PFSK-1 (cell line): ENCODE results near the gene KIF3B.

Experiments used
- FOXP2 ChIP-seq: optimal IDR thresholded peaks from 2 replicates; pipeline ENCODE3; 2011; ENCODE audit warnings: borderline replicate concordance, control low read depth, inconsistent platforms; ENCODE audit not compliant: insufficient read depth; ENCODE audit errors: extremely low read length, extremely low read depth
- POLR2AphosphoS5 ChIP-seq: IDR thresholded peaks from 2 replicates; pipeline ENCODE4 v1.6.1; 2012; ENCODE audit warnings: low read depth, mild to moderate bottlenecking, control low read depth, low read length, moderate library complexity
- SIN3A ChIP-seq: IDR thresholded peaks from 2 replicates; pipeline ENCODE4 v1.6.1; 2012; ENCODE audit warnings: mild to moderate bottlenecking, low read length, moderate library complexity, borderline replicate concordance; ENCODE audit not compliant: insufficient read depth
- TAF1 ChIP-seq: IDR thresholded peaks from 2 replicates; pipeline ENCODE4 v1.6.1; 2012; ENCODE audit warnings: low read length, control low read depth, borderline replicate concordance; ENCODE audit not compliant: insufficient read depth
- TF ChIP-seq, protein P1 (sequence below), 2 experiments: IDR thresholded peaks; 2 replicates each; pipeline versions ENCODE4 v1.6.1 to v1.8.0; 2011 to 2012; ENCODE audit warnings: low read depth in 2 of 2, low read length in 2 of 2, control low read depth in 1 of 2, inconsistent platforms in 1 of 2, mild to moderate bottlenecking in 1 of 2, moderate library complexity in 1 of 2; ENCODE audit not compliant: insufficient read depth in 1 of 2

KIF3B gene

DNA sequence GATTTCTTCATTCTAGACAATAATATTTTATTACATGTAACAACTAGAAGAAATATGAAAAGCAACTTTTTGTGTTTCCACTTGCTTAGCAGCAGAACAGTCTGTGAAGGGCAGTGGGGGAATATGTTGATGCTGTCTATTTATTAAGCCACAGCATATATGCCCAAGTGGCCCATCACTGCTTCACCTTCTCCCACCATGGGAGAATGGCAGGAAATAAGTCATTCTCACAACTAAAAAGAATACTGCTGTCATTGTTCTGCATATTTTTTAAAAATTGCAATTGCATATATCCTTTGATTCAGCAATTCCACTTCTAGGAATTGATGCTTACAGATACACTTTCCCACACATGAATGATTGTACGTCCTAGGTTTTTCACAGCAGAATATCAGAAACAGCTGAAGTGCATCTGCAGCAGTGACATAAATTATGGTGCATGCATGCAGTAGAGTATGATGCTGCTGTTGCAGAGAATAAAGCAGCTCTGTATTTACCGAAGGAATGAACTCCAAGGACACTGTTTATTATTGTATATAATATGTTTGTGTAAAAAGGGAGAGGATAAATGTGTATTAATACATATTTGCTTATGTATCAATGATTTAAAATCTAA, 26.8 kb downstream of the KIF3B start:
- no peak for TF ChIP-seq POLR2AphosphoS5
- no peak for TF ChIP-seq TAF1
- TF ChIP-seq, protein P1, sequence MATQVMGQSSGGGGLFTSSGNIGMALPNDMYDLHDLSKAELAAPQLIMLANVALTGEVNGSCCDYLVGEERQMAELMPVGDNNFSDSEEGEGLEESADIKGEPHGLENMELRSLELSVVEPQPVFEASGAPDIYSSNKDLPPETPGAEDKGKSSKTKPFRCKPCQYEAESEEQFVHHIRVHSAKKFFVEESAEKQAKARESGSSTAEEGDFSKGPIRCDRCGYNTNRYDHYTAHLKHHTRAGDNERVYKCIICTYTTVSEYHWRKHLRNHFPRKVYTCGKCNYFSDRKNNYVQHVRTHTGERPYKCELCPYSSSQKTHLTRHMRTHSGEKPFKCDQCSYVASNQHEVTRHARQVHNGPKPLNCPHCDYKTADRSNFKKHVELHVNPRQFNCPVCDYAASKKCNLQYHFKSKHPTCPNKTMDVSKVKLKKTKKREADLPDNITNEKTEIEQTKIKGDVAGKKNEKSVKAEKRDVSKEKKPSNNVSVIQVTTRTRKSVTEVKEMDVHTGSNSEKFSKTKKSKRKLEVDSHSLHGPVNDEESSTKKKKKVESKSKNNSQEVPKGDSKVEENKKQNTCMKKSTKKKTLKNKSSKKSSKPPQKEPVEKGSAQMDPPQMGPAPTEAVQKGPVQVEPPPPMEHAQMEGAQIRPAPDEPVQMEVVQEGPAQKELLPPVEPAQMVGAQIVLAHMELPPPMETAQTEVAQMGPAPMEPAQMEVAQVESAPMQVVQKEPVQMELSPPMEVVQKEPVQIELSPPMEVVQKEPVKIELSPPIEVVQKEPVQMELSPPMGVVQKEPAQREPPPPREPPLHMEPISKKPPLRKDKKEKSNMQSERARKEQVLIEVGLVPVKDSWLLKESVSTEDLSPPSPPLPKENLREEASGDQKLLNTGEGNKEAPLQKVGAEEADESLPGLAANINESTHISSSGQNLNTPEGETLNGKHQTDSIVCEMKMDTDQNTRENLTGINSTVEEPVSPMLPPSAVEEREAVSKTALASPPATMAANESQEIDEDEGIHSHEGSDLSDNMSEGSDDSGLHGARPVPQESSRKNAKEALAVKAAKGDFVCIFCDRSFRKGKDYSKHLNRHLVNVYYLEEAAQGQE (IDR thresholded peaks at IDR 0.05; ENCODE audit: insufficient read depth in 1 of 2, low read depth in 2 of 2, low read length in 2 of 2), result no peak
- TF ChIP-seq SIN3A, result no peak
- no peak for TF ChIP-seq FOXP2

DNA sequence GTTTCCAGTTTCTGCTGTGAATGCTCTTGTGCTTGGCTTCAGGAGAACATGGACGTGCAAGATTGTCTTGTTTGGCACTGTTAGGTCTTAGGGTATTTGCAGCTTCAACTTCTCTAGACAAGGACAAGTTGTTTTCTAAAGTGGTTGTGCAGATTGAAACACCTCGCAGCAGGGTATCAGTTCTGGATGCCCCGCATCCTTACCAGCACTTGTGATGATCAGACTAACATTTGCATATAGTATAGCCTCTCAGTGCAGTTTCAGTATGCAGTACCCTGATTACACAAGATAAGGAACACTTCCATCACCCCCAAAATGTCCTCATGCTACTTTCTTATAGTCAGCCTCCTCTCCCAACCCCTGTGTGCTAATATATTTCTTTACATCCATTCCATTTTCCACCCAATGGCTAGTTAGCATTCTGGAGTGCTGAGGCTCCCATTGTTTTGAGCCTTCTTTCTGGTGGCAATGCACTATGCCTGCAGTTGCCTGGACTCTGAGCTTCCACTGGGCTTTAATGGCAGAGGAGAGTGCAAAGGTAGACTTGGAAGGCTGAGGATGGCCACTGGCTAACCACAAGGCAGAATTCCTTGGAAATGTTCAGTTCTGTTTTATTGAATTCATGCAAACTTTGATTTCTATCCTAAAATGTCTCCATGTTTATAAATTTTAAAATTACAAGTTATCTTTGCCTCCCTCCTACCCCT, 35.4 kb downstream of the KIF3B start:
- TF ChIP-seq SIN3A (no peak), FOXP2 (no peak), TAF1 (no peak), POLR2AphosphoS5 (no peak)
- TF ChIP-seq, protein P1 (IDR thresholded peaks at IDR 0.05; ENCODE audit: insufficient read depth in 1 of 2, low read depth in 2 of 2, low read length in 2 of 2), result no peak

DNA sequence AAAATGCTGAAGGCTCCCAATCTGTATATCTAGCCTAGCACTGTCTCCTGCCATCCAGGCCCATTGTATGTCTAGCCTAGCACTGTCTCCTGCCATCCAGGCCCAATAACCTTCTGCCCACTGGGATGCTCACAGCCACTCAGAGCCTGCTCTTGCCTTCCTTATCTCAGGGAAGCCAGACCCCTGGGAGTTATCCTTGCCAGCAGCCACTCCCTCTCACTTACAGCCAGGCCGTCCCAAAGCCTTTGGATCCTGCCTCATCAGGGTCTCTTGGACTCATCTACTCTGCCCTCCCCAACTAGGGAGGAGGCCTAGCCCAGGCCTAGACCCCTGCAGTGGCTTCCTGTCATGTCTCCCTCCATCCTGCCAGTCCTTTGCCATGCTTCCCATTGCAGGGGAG, 37.3 kb downstream of the KIF3B start:
- TF ChIP-seq POLR2AphosphoS5 (no peak), FOXP2 (no peak), SIN3A (no peak), TAF1 (no peak)
- TF ChIP-seq, protein P1 (IDR thresholded peaks at IDR 0.05; ENCODE audit: insufficient read depth in 1 of 2, low read depth in 2 of 2, low read length in 2 of 2), result no peak

DNA sequence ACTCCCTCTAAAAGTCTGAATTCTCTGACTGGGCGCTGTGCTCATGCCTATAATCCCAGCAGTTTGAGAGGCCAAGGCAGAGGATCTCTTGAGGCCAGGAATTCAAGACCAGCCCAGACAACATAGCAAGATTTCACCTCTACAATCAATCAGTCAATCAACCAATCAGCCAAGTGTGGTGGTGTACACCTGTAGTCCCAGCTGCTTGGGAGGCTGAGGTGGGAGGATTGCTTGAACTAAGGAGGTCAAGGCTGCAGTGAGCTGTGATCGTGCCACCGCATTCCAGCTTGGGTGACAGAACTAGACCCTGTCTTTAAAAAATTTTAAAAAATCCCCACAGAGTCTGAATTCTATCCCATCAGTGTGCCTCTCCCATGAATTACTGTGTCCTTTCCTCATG, 37.9 kb downstream of the KIF3B start:
- TF ChIP-seq, protein P1 (IDR thresholded peaks at IDR 0.05; ENCODE audit: insufficient read depth in 1 of 2, low read depth in 2 of 2, low read length in 2 of 2), result no peak
- TF ChIP-seq POLR2AphosphoS5, result no peak
- TF ChIP-seq FOXP2, result no peak
- no peak for TF ChIP-seq TAF1
- TF ChIP-seq SIN3A, result no peak
